ENCODE data around the gene SEC14L2. TPM values are rescaled to one million over a fixed set of nuclear protein-coding genes. Genes with fewer than 3 reads are reported as not detected.

SEC14L2 gene
- total and polyA plus RNA-seq, 2 donors (not counting 3 experiments of a cell fraction or from before 2014, with no cell fraction given) = 22.5 to 28.8 TPM

DNA sequence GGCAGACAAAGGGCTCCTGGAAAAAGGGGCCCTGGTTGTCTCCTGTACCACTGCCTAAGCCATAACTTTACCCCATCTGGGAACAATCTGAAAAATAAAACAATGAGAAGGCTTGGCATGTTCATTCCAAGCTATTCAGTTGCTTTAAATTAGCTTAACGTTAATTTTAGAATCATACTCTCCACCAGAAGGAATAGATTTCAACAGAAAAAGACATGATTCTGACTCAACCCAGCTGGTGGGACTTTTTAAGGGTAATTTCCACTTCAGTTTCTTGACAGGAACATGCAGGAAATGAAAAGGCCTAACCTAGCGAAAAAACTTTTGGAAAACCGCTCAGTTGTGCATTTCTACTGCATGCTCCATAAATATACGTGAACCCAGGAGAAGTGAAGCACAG, 48.0 kb upstream of the SEC14L2 start:
- POLR2A ChIA-PET = no interaction called here
- dilution Hi-C loops (cut with MboI; ENCODE audit: extremely low pct_ligation_motif_present, low sequenced_read_pairs) (no loop called here), intact Hi-C loops (cut with micrococcal nuclease) (no loop called here)
- H3K9me3 ChIP-seq (replicated peaks; ENCODE audit: control insufficient read depth, insufficient read depth, low read length) = no peaks in the 10 kb centered on the region
- no peak overlapping the region for H3K27ac ChIP-seq (ENCODE audit: insufficient read depth, low read depth, low read length)
- no peak overlapping the region for H3K9ac ChIP-seq (replicated peaks; ENCODE audit: extremely low read depth, insufficient read depth, low read length)
- H3K4me2 ChIP-seq (ENCODE audit: insufficient read depth, low read length) = no peak overlapping the region
- FAIRE-seq (no peak), DNase-seq (ENCODE audit: low read depth, low spot score) (no peak)
- no TSS peak for BruUV-seq (replicated peaks)
- peaks cover 37 to 52% of the 10 kb centered on the region in 2 experiments for H3K36me3 ChIP-seq (ENCODE audit: control insufficient read depth in 2 of 2, extremely low read depth in 1 of 2, insufficient read depth in 2 of 2, low read length in 2 of 2)
- CTCF ChIA-PET = interaction anchor here (0.6 kb wide), 1 partner anchor 39 kb away, joined by 3 read pairs; no protein-coding TSS in a partner anchor
- H3K4me1 ChIP-seq (ENCODE audit: control insufficient read depth, extremely low read depth, insufficient read depth, low read length) = no peaks in the 10 kb centered on the region
- H2AFZ ChIP-seq (ENCODE audit: low read depth, low read length) = no peak overlapping the region
- no peak for TF ChIP-seq FOS (IDR thresholded peaks at IDR 0.05; ENCODE audit: borderline replicate concordance, insufficient read depth, low read length)
- no peak for TF ChIP-seq JUN (IDR thresholded peaks at IDR 0.05; ENCODE audit: borderline replicate concordance, insufficient read depth, insufficient read length, low read depth)
- TF ChIP-seq MYC (IDR thresholded peaks at IDR 0.05; ENCODE audit: low read depth, low read length) = no peak
- no peak for TF ChIP-seq MAX (IDR thresholded peaks at IDR 0.05; ENCODE audit: insufficient read depth, insufficient read length)
- no peak for TF ChIP-seq CTCF (IDR thresholded peaks at IDR 0.05; ENCODE audit: extremely low read depth in 1 of 2, insufficient read depth in 1 of 2, low read depth in 1 of 2, low read length in 2 of 2)
- no peak for TF ChIP-seq GATA2 (IDR thresholded peaks at IDR 0.05; ENCODE audit: insufficient read depth, insufficient read length, low read depth, low read length)
- no peak for TF ChIP-seq EZH2 (IDR thresholded peaks at IDR 0.05; ENCODE audit: borderline replicate concordance, low read depth, low read length, severe bottlenecking)
- no peak for TF ChIP-seq POLR2AphosphoS5 (IDR thresholded peaks at IDR 0.05; ENCODE audit: insufficient read depth, low read depth, low read length)
- no peak for TF ChIP-seq POLR2A (IDR thresholded peaks at IDR 0.05; ENCODE audit: low read depth, low read length)
- H3K9me1 ChIP-seq (replicated peaks; ENCODE audit: control insufficient read depth, extremely low read depth, insufficient read depth, low read length) = no peaks in the 10 kb centered on the region
- no peak overlapping the region for H3K4me3 ChIP-seq (replicated peaks in 1 of 3; ENCODE audit: insufficient read depth in 1 of 3, low read depth in 1 of 3, low read length in 3 of 3)
- H3K79me2 ChIP-seq (ENCODE audit: control insufficient read depth, insufficient read depth, low read length) = peaks cover 46% of the 10 kb centered on the region
- H3K27me3 ChIP-seq (ENCODE audit: control insufficient read depth in 2 of 2, insufficient read depth in 2 of 2, low read length in 2 of 2) = no peaks in the 10 kb centered on the region
- H4K20me1 ChIP-seq (replicated peaks; ENCODE audit: control insufficient read depth, extremely low read depth, insufficient read depth, low read length) = peaks cover 2% of the 10 kb centered on the region

All from endothelial cell of umbilical vein (primary cell).